AG10803 (cell line): Measurements from ENCODE around the gene SPP1.

ENCODE experiments used
- DNase-seq: peaks from one replicate; pipeline ENCODE4 v3.0.0; 2010; ENCODE audit warnings: low read depth
- H3K4me3 ChIP-seq: 2 replicates; pipeline ENCODE4 v1.5.1; 2011; ENCODE audit warnings: mild to moderate bottlenecking, low read length, control low read depth
- TF ChIP-seq, protein P1 (sequence below): conservative IDR thresholded peaks from 2 replicates; pipeline ENCODE4 v1.5.1; 2011; ENCODE audit warnings: mild to moderate bottlenecking, low read length, control low read depth, inconsistent platforms

Gene SPP1

DNA sequence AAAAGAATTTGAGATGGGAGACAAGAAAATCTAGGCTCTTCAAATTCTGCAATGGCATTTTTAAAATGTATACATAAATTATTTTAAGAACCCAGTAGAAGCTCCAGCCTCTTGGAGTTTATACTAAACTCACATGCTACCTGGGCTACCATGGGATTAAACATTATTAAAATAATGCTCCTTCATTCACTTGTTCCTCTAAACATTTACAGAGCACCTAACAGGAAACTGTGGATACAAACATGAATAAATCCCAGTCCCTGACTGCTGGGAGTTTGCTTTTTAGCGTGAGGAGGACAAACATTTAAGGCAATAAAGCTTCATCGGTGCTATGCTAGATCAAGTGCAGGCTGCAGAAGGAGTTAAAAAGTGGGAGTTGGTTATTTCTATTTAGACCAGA lies 5.4 kb upstream of the SPP1 start:
- TF ChIP-seq, protein P1, sequence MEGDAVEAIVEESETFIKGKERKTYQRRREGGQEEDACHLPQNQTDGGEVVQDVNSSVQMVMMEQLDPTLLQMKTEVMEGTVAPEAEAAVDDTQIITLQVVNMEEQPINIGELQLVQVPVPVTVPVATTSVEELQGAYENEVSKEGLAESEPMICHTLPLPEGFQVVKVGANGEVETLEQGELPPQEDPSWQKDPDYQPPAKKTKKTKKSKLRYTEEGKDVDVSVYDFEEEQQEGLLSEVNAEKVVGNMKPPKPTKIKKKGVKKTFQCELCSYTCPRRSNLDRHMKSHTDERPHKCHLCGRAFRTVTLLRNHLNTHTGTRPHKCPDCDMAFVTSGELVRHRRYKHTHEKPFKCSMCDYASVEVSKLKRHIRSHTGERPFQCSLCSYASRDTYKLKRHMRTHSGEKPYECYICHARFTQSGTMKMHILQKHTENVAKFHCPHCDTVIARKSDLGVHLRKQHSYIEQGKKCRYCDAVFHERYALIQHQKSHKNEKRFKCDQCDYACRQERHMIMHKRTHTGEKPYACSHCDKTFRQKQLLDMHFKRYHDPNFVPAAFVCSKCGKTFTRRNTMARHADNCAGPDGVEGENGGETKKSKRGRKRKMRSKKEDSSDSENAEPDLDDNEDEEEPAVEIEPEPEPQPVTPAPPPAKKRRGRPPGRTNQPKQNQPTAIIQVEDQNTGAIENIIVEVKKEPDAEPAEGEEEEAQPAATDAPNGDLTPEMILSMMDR = no peak
- no peak for DNase-seq
- no peak overlapping the region for H3K4me3 ChIP-seq

DNA sequence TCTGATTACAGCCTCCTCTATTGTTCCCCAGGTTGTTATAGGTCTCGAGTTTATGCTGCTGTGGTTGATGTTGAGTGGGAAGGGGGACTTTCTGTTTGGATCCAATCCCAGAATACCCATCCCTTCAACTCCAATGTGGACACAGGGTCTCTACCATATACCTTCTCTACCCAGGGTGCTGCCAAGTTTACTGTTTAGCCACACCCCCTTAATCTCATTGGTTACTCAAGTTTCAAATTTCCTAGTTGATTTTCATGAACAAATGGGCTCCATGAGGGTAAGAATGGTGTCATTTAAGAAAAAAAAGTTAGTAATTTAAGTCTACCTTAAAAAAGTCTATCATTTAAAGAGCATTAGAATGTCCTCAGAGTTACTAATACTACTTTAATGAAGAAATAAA lies 3.6 kb upstream of the SPP1 start:
- TF ChIP-seq, protein P1 = no peak
- DNase-seq = no peak
- H3K4me3 ChIP-seq = no peak overlapping the region

DNA sequence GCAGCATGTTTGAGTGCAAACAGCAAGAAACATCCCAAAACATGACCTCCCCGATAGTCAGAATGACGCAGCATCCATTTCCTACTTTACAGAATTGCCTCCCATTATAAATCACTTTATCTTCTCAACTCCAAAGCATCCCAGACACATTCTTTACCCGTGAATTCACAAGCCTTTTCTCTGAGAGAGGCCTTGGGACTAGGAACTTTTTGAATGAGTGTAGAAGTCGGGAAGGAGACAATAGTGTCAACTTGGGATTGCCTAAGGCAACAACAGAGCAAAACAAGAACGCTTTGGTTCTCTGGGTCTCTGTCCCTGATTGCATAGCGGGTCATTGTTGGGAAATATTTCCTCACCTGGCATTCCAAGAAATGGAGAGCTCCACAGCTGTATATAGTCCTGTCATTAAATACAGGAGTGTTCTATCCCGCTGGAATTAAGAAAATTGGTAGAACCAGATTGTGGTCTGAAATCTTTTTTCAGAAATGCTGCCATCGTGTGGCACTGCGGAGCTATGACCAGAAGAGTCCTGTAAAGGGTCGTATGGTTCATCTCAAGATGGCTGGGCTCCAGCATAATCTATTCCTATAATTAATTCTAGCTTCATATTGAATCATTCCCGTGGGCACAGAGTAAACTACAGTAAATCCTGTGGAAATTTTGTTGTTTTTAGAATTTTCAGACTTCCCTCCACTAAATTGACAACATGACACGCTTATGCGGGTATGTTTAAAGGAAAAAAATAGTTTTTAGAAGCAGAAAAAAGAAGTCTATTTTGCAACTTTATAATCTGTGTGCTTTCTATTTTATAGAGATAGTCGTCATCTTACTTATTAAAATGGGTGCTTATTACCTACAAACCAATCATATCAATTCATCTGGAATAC lies 2.0 kb upstream of the SPP1 start:
- peak overlapping the region; percentile 47 for H3K4me3 ChIP-seq
- TF ChIP-seq, protein P1 = peak; percentile 89
- peak; percentile 93 for DNase-seq

DNA sequence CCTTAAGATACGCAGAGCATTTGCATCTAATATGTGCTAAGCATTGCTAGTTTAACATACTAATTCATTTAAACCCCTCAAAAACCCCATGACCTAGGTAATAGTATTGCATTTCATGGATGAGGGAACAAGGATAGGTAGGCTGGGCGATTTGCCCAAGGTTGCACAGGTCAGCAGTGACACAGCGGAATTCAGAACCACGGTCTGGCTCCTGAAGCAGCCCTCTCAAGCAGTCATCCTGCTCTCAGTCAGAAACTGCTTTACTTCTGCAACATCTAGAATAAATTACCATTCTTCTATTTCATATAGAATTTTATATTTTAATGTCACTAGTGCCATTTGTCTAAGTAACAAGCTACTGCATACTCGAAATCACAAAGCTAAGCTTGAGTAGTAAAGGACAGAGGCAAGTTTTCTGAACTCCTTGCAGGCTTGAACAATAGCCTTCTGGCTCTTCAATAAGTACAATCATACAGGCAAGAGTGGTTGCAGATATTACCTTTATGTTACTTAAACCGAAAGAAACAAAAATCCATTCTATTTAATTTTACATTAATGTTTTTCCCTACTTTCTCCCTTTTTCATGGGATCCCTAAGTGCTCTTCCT lies 555 bp upstream of the SPP1 start:
- TF ChIP-seq, protein P1 = no peak
- no peak overlapping the region for H3K4me3 ChIP-seq

DNA sequence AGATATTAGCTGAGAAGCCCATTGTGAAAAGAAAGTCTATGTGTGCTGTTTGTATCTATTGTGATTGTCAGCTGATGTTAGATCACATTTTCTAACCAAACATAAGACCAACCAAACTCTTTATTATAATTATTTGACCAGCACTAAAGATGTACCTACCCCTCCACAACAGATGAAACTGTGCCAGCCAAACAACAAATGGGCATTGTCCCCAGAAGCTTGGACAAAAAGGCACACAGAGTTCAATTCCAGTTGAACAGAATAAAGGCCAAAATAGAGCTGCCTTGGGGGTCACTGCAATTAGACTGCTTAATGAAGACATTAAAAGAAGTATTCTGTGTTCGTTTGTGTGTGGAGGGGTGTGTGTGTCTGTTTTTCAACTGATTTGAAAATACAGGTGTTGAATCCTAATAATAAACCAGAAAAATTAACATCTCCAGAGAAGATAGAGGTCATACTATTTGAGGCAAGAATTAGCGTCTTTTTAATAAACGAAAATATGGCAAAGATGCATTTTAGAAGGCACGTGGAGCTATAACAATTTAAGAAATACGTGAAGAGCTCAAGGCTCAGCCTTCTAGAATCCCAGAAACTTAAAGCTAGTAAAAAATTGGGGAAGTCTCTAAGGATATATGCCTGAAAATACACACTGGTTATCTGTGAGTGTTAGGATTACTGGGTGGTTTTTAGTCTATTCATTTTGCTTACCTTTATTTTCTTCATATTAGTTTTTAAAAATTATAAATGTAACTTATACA lies 2.2 kb downstream of the SPP1 start:
- DNase-seq = no peak
- TF ChIP-seq, protein P1 = no peak
- no peak overlapping the region for H3K4me3 ChIP-seq

More for the DNA sequence above, 555 bp upstream of the SPP1 start:
- no peak for DNase-seq

DNA sequence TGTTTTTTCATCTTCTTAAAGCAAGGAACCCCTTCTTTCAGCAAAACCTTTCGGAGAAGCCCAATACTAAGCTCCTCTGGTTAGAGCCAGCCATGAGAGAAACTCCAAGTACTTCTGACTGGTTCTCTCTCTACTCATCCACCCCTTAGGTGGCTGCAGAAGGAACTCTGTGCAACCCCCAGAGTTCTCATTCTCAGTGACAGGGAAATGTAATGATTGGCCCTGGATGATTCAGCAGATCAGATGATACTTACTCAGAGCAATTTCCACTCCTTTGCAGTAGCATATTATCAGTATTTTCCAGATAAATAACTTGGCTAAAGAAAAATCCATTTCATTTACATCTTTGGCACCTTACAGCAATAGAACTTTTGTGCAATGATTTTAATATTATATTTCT lies 3.2 kb downstream of the SPP1 start:
- no peak overlapping the region for H3K4me3 ChIP-seq
- TF ChIP-seq, protein P1 = no peak
- DNase-seq = peak; percentile 11
